ENCODE measurements around the gene OR4A5.
"Not testable (repeated sequence)": the region's sequence is repeated elsewhere in the genome, so short reads cannot be mapped to it uniquely, and the experiment has no call there.

OR4A5 gene, protein sequence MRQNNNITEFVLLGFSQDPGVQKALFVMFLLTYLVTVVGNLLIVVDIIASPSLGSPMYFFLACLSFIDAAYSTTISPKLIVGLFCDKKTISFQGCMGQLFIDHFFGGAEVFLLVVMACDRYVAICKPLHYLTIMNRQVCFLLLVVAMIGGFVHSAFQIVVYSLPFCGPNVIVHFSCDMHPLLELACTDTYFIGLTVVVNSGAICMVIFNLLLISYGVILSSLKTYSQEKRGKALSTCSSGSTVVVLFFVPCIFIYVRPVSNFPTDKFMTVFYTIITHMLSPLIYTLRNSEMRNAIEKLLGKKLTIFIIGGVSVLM
- total RNA-seq = 0 reads per million in 3 experiments

DNA sequence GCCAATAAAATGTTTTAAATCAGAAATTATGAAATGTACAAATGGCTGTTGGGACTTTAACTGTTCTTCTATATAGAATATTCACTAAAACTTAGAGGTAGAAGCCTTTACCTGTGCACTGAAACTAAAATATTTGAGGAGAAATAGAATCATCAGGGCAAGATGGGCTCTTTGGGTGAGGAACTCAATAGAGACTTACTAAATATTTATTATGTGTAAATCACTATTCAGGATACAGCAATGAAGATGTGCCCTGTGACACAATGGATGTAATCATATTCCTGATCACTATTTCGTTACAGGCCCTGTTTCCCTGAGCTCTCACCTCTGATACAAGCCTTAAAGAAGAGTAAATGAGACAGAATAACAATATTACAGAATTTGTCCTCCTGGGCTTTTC, at the start of gene OR4A5:
Gene OR4A5, plus strand, starts transcription at position 301 of the 400 bp plus-strand sequence. Its CDS starts 53 bp downstream, at position 354.
- not testable (repeated sequence) for DNase-seq

- not testable (repeated sequence) for DNase-seq
These were observed 13.5 kb downstream of the OR4A5 start for GRCh38 chr11:54720094-54720493.
